Stimulated activated CD8-positive, alpha-beta memory T cell treated with anti-CD3 and anti-CD28 coated beads, Interleukin-15, amount 100 ng/mL, for 24 hours (primary cell): Measurements from ENCODE around the gene ASAP2.

Experiments
- DNase-seq: peaks from one replicate; pipeline ENCODE4 v3.0.0-alpha.2; 2020; ENCODE audit warnings: low read depth

Gene ASAP2

GRCh38 chr2:9275399-9275798, 68.8 kb downstream of the ASAP2 start:
- no peak for DNase-seq

GRCh38 chr2:9276074-9276473, 69.5 kb downstream of the ASAP2 start:
- DNase-seq, result no peak

GRCh38 chr2:9276901-9277451, 70.4 kb downstream of the ASAP2 start:
- no peak for DNase-seq

GRCh38 chr2:9278439-9278838, 71.8 kb downstream of the ASAP2 start:
- DNase-seq, result no peak

- DNase-seq, result no peak
Observed at GRCh38 chr2:9279426-9279825, 72.8 kb downstream of the ASAP2 start.

- no peak for DNase-seq
Observed at GRCh38 chr2:9280224-9280623, 73.6 kb downstream of the ASAP2 start.

GRCh38 chr2:9281145-9281544, 74.5 kb downstream of the ASAP2 start:
- DNase-seq, result no peak

GRCh38 chr2:9282128-9283112, 75.8 kb downstream of the ASAP2 start:
- no peak for DNase-seq

GRCh38 chr2:9284521-9285297, 78.1 kb downstream of the ASAP2 start:
- DNase-seq, result no peak

GRCh38 chr2:9285385-9285920, 78.8 kb downstream of the ASAP2 start:
- DNase-seq, result no peak

- DNase-seq, result no peak
Observed at GRCh38 chr2:9285921-9286320, 79.3 kb downstream of the ASAP2 start.

- no peak for DNase-seq
Observed at GRCh38 chr2:9286554-9287399, 80.2 kb downstream of the ASAP2 start.

GRCh38 chr2:9287400-9288045, 80.9 kb downstream of the ASAP2 start:
- no peak for DNase-seq

GRCh38 chr2:9288233-9288632, 81.6 kb downstream of the ASAP2 start:
- DNase-seq, result no peak

- DNase-seq, result no peak
Observed at GRCh38 chr2:9288681-9289338, 82.2 kb downstream of the ASAP2 start.

- no peak for DNase-seq
Observed at GRCh38 chr2:9291331-9291730, 84.7 kb downstream of the ASAP2 start.

- no peak for DNase-seq
Observed at GRCh38 chr2:9291866-9292265, 85.3 kb downstream of the ASAP2 start.

- DNase-seq, result no peak
Observed at GRCh38 chr2:9292426-9292825, 85.8 kb downstream of the ASAP2 start.

- no peak for DNase-seq
Observed at GRCh38 chr2:9294764-9295163, 88.2 kb downstream of the ASAP2 start.

GRCh38 chr2:9296559-9296958, 89.9 kb downstream of the ASAP2 start:
- DNase-seq, result no peak
